ENCODE data around the gene CSTF1.

GRCh38 chr20:56422076-56422823 lies 29.8 kb downstream of the CSTF1 start:
- TF ChIP-seq, protein P1, sequence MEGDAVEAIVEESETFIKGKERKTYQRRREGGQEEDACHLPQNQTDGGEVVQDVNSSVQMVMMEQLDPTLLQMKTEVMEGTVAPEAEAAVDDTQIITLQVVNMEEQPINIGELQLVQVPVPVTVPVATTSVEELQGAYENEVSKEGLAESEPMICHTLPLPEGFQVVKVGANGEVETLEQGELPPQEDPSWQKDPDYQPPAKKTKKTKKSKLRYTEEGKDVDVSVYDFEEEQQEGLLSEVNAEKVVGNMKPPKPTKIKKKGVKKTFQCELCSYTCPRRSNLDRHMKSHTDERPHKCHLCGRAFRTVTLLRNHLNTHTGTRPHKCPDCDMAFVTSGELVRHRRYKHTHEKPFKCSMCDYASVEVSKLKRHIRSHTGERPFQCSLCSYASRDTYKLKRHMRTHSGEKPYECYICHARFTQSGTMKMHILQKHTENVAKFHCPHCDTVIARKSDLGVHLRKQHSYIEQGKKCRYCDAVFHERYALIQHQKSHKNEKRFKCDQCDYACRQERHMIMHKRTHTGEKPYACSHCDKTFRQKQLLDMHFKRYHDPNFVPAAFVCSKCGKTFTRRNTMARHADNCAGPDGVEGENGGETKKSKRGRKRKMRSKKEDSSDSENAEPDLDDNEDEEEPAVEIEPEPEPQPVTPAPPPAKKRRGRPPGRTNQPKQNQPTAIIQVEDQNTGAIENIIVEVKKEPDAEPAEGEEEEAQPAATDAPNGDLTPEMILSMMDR (IDR thresholded peaks at IDR 0.05; ENCODE audit: control extremely low read depth in 1 of 3, insufficient read depth in 1 of 3, low read depth in 1 of 3, low read length in 3 of 3), result no peak
- TF ChIP-seq POLR2AphosphoS5 (IDR thresholded peaks at IDR 0.05; ENCODE audit: low read depth, low read length), result no peak
- no peak for TF ChIP-seq NRF1 (IDR thresholded peaks at IDR 0.05; ENCODE audit: low read depth, low read length)
- no peak for TF ChIP-seq RFX5 (IDR thresholded peaks at IDR 0.05; ENCODE audit: borderline replicate concordance, low read depth, low read length)
- TF ChIP-seq USF2 (IDR thresholded peaks at IDR 0.05; ENCODE audit: low read length), result no peak
- no peak for TF ChIP-seq POLR2A (IDR thresholded peaks at IDR 0.05; ENCODE audit: control extremely low read depth in 1 of 2, low read depth in 2 of 2, low read length in 2 of 2)
